ENCODE data around the gene CDK17. TPM values are rescaled to one million over a fixed set of nuclear protein-coding genes. Genes with fewer than 3 reads are reported as not detected.

The CDK17 gene
- total RNA-seq, 1 experiment from 2014 or later = 21.4 TPM

- TF ChIP-seq ZBTB33 (IDR thresholded peaks at IDR 0.05; ENCODE audit: extremely low read depth, insufficient replicate concordance, low read length) (no peak), EZH2 (IDR thresholded peaks at IDR 0.05) (no peak), ATF3 (IDR thresholded peaks at IDR 0.05) (no peak), YY1 (IDR thresholded peaks at IDR 0.05; ENCODE audit: extremely low read depth, insufficient replicate concordance, low read depth, low read length) (no peak), REST (IDR thresholded peaks at IDR 0.05; ENCODE audit: low read depth) (no peak), EGR1 (IDR thresholded peaks at IDR 0.05; ENCODE audit: low read depth) (no peak)
These were observed 167.1 kb downstream of the CDK17 start (continued) for GRCh38 chr12:96233168-96233567.

GRCh38 chr12:96230646-96231045, 169.6 kb downstream of the CDK17 start:
- no peak overlapping the region for H3K4me3 ChIP-seq (replicated peaks in 1 of 2; ENCODE audit: low read depth in 1 of 2, low read length in 2 of 2)
- no peaks in the 10 kb centered on the region for H4K20me1 ChIP-seq (ENCODE audit: insufficient read depth)
- no peak overlapping the region for H3K27ac ChIP-seq (ENCODE audit: low read depth, low read length)
- no TSS peak for BruUV-seq (replicated peaks)
- no peaks in the 10 kb centered on the region for H3K9me3 ChIP-seq (ENCODE audit: control insufficient read depth in 1 of 2, insufficient read depth in 1 of 2, low read depth in 1 of 2, low read length in 2 of 2)
- ChIA-PET RAD21 (ENCODE audit: low non-redundant PET in 1 of 2, low total read pairs in 2 of 2, uncharacterized antibody in 2 of 2, unreplicated experiment in 2 of 2) (no interaction called here), POLR2A (no interaction called here), CTCF (interaction anchor here (0.7 kb wide), 1 partner anchor 15 kb away, joined by 3 read pairs; no protein-coding TSS in a partner anchor)
- intact Hi-C loops (cut with micrococcal nuclease) = no loop called here
- no peak overlapping the region for H3K9ac ChIP-seq (ENCODE audit: low read length)
- no peak overlapping the region for H3K4me2 ChIP-seq (ENCODE audit: low read length)
- TF ChIP-seq MAX (IDR thresholded peaks at IDR 0.05) = no peak
- TF ChIP-seq POLR2A (IDR thresholded peaks at IDR 0.05; ENCODE audit: borderline replicate concordance, extremely low read depth, insufficient read depth, insufficient read length) = no peak
- no peak for TF ChIP-seq EZH2 (IDR thresholded peaks at IDR 0.05)
- no peak for TF ChIP-seq ZNF274 (IDR thresholded peaks at IDR 0.05; ENCODE audit: low read depth, low read length)
- no peak for TF ChIP-seq RAD21 (IDR thresholded peaks at IDR 0.05; ENCODE audit: low read depth)
- no peak for TF ChIP-seq ZFX (IDR thresholded peaks at IDR 0.05)
- peaks cover 0 to 7% of the 10 kb centered on the region in 2 experiments; a peak in 1 of 4 replicates for H3K36me3 ChIP-seq (ENCODE audit: control insufficient read depth in 1 of 2, insufficient read depth in 2 of 2, low read length in 2 of 2)
- DNase-seq (ENCODE audit: low read depth, low spot score) = no peak
- H3K9me2 ChIP-seq (ENCODE audit: insufficient read depth) = no peaks in the 10 kb centered on the region
- no peak overlapping the region for H2AFZ ChIP-seq (ENCODE audit: low read depth, low read length, poor library complexity, severe bottlenecking)
- H3K27me3 ChIP-seq (ENCODE audit: insufficient read depth, low read length) = no peaks in the 10 kb centered on the region
- no peaks in the 10 kb centered on the region; a peak in 1 of 4 replicates for H3K4me1 ChIP-seq (ENCODE audit: control insufficient read depth in 1 of 2, insufficient read depth in 2 of 2, low read length in 2 of 2)
- no peak for ATAC-seq
- H3K79me2 ChIP-seq (ENCODE audit: insufficient read depth, low read length) = peaks cover 64% of the 10 kb centered on the region

Data from HCT116 (cell line).